DND-41 (cell line): ENCODE data around the gene ACOX3.

Source experiments
- ATAC-seq: fragments of 200-7000 bp; cut with Tn5 transposase; 3 replicates; pipeline ENCODE4 v1.9.1; 2021; ENCODE audit warnings: low read depth; ENCODE audit not compliant: insufficient read depth
- DNase-seq: peaks from one replicate; pipeline ENCODE4 v3.0.0-alpha.2; 2020
- H2AFZ ChIP-seq: 2 replicates; pipeline ENCODE4 v1.6.0; 2012; ENCODE audit warnings: low read depth, low read length
- H3K27ac ChIP-seq: 2 replicates; pipeline ENCODE4 v1.5.1; 2012; ENCODE audit warnings: low read length, inconsistent platforms
- H3K27me3 ChIP-seq: fragments of 200-600 bp; sonication (generic); 2 replicates; pipeline ENCODE4 v1.6.0; 2012; ENCODE audit warnings: low read length, mild to moderate bottlenecking, inconsistent platforms; ENCODE audit not compliant: insufficient read depth, poor library complexity
- H3K36me3 ChIP-seq: 2 replicates; pipeline ENCODE4 v1.5.1; 2012; ENCODE audit warnings: low read length, inconsistent platforms; ENCODE audit not compliant: insufficient read depth
- H3K4me1 ChIP-seq: 2 replicates; pipeline ENCODE4 v1.5.1; 2012; ENCODE audit warnings: mild to moderate bottlenecking, low read length; ENCODE audit not compliant: insufficient read depth
- H3K4me2 ChIP-seq: 2 replicates; pipeline ENCODE4 v1.6.0; 2012; ENCODE audit warnings: mild to moderate bottlenecking, moderate library complexity, low read length, inconsistent platforms; ENCODE audit not compliant: insufficient read depth
- H3K4me3 ChIP-seq, 2 experiments: fragments of 200-600 bp in 1 of 2; shearing (Covaris generic) in 1 of 2; 2 replicates each; pipeline ENCODE4 v1.5.1; 2012 to 2016; ENCODE audit warnings: inconsistent platforms in 2 of 2, low read length in 2 of 2, mild to moderate bottlenecking in 2 of 2, low read depth in 1 of 2, moderate library complexity in 1 of 2
- H3K79me2 ChIP-seq: 2 replicates; pipeline ENCODE4 v1.6.0; 2012; ENCODE audit warnings: low read length, inconsistent platforms; ENCODE audit not compliant: insufficient read depth
- H3K9ac ChIP-seq: 2 replicates; pipeline ENCODE4 v1.6.0; 2012; ENCODE audit warnings: low read depth, mild to moderate bottlenecking, inconsistent platforms, low read length, moderate library complexity
- H3K9me3 ChIP-seq: 2 replicates; pipeline ENCODE4 v1.5.1; 2012; ENCODE audit warnings: low read length, moderate library complexity, mild to moderate bottlenecking, inconsistent platforms; ENCODE audit not compliant: insufficient read depth, severe bottlenecking
- H4K20me1 ChIP-seq: 2 replicates; pipeline ENCODE4 v1.6.0; 2012; ENCODE audit warnings: low read length; ENCODE audit not compliant: insufficient read depth
- CTCF ChIP-seq: IDR thresholded peaks from 2 replicates; pipeline ENCODE4 v1.5.1; 2012; ENCODE audit warnings: borderline replicate concordance, low read length, moderate library complexity, mild to moderate bottlenecking; ENCODE audit not compliant: poor library complexity, severe bottlenecking; ENCODE audit errors: extremely low read depth
- EZH2 ChIP-seq: IDR thresholded peaks from 3 replicates; pipeline ENCODE4 v1.6.1; 2012; ENCODE audit warnings: borderline replicate concordance, low read depth, mild to moderate bottlenecking, moderate library complexity, low read length, inconsistent platforms; ENCODE audit not compliant: severe bottlenecking

ACOX3 gene

GRCh38 chr4:8442596-8443358 is 2.3 kb upstream of the ACOX3 start:
- TF ChIP-seq EZH2 (no peak), CTCF (no peak)
- H2AFZ ChIP-seq = no peak overlapping the region
- peaks cover 23% of the 10 kb centered on the region for H3K36me3 ChIP-seq
- no peaks in the 10 kb centered on the region for H3K27me3 ChIP-seq
- H4K20me1 ChIP-seq = peaks cover 39% of the 10 kb centered on the region
- ATAC-seq = no peak
- peak overlapping the region; percentile 64 for H3K9ac ChIP-seq
- H3K9me3 ChIP-seq = no peaks in the 10 kb centered on the region
- peaks cover 43% of the 10 kb centered on the region for H3K4me1 ChIP-seq
- H3K4me3 ChIP-seq = peak overlapping the region in 1 of 2 experiments; percentile 70; a peak in 3 of 4 replicates
- H3K27ac ChIP-seq = no peak overlapping the region
- peaks cover 78% of the 10 kb centered on the region for H3K79me2 ChIP-seq
- no peak for DNase-seq
- peak overlapping the region; percentile 88 for H3K4me2 ChIP-seq

GRCh38 chr4:8441499-8442091 is 1.1 kb upstream of the ACOX3 start:
- Histone ChIP-seq H3K4me2 (peak overlapping the region; percentile 88), H3K9me3 (no peaks in the 10 kb centered on the region), H3K36me3 (peaks cover 11% of the 10 kb centered on the region), H3K4me3 (peak overlapping the region; percentile 48 to 70; a peak in 3 of 4 replicates), H3K9ac (peak overlapping the region; percentile 64), H3K27ac (peak overlapping the region; percentile 84), H3K79me2 (peaks cover 86% of the 10 kb centered on the region), H3K4me1 (peaks cover 52% of the 10 kb centered on the region), H2AFZ (peak overlapping the region; percentile 76; the same call in 1 of the 2 replicates), H4K20me1 (peaks cover 32% of the 10 kb centered on the region; the same call in 1 of the 2 replicates), H3K27me3 (no peaks in the 10 kb centered on the region)
- no peak for TF ChIP-seq CTCF
- no peak for TF ChIP-seq EZH2
- no peak for ATAC-seq
- no peak for DNase-seq

GRCh38 chr4:8439914-8440491 is 520 bp downstream of the ACOX3 start:
- no peaks in the 10 kb centered on the region for H3K9me3 ChIP-seq
- peaks cover 21% of the 10 kb centered on the region; the same call in 1 of the 2 replicates for H4K20me1 ChIP-seq
- peak overlapping the region; percentile 76 for H2AFZ ChIP-seq
- H3K79me2 ChIP-seq = peaks cover 82% of the 10 kb centered on the region
- no peaks in the 10 kb centered on the region; the same call in 1 of the 2 replicates for H3K36me3 ChIP-seq
- TF ChIP-seq CTCF = no peak
- TF ChIP-seq EZH2 = no peak
- H3K4me1 ChIP-seq = peaks cover 66% of the 10 kb centered on the region
- H3K27ac ChIP-seq = peak overlapping the region; percentile 84
- DNase-seq (peak; percentile 53), ATAC-seq (peak; percentile 54)
- peak overlapping the region; percentile 64 for H3K9ac ChIP-seq
- no peaks in the 10 kb centered on the region for H3K27me3 ChIP-seq
- H3K4me2 ChIP-seq = peak overlapping the region; percentile 59
- peak overlapping the region; percentile 48 to 70 for H3K4me3 ChIP-seq
